HUES48 (cell line): Measurements from ENCODE around the gene PTEN.
"Not testable (repeated sequence)": the region's sequence is repeated elsewhere in the genome, so short reads cannot be mapped to it uniquely, and the experiment has no call there.

ENCODE experiments used
- H3K27ac ChIP-seq: one replicate; pipeline ENCODE4 v1.7.0; 2013; ENCODE audit warnings: low read depth, low read length, inconsistent platforms
- H3K27me3 ChIP-seq: 2 replicates; pipeline ENCODE4 v1.6.1; 2013; ENCODE audit warnings: mild to moderate bottlenecking, low read length; ENCODE audit not compliant: control insufficient read depth, insufficient read depth
- H3K36me3 ChIP-seq: 2 replicates; pipeline ENCODE4 v1.6.1; 2013; ENCODE audit warnings: low read length; ENCODE audit not compliant: control insufficient read depth, insufficient read depth
- H3K4me1 ChIP-seq: 2 replicates; pipeline ENCODE4 v1.6.1; 2013; ENCODE audit warnings: mild to moderate bottlenecking, low read length; ENCODE audit not compliant: control insufficient read depth, insufficient read depth
- H3K4me3 ChIP-seq: 2 replicates; pipeline ENCODE4 v1.5.1; 2013; ENCODE audit warnings: mild to moderate bottlenecking, low read depth, low read length
- H3K9ac ChIP-seq: 2 replicates; pipeline ENCODE4 v1.6.1; 2013; ENCODE audit warnings: mild to moderate bottlenecking, low read depth, low read length, moderate library complexity
- H3K9me3 ChIP-seq: 2 replicates; pipeline ENCODE4 v1.6.1; 2013; ENCODE audit warnings: low read length; ENCODE audit not compliant: control insufficient read depth, insufficient read depth

PTEN gene

DNA sequence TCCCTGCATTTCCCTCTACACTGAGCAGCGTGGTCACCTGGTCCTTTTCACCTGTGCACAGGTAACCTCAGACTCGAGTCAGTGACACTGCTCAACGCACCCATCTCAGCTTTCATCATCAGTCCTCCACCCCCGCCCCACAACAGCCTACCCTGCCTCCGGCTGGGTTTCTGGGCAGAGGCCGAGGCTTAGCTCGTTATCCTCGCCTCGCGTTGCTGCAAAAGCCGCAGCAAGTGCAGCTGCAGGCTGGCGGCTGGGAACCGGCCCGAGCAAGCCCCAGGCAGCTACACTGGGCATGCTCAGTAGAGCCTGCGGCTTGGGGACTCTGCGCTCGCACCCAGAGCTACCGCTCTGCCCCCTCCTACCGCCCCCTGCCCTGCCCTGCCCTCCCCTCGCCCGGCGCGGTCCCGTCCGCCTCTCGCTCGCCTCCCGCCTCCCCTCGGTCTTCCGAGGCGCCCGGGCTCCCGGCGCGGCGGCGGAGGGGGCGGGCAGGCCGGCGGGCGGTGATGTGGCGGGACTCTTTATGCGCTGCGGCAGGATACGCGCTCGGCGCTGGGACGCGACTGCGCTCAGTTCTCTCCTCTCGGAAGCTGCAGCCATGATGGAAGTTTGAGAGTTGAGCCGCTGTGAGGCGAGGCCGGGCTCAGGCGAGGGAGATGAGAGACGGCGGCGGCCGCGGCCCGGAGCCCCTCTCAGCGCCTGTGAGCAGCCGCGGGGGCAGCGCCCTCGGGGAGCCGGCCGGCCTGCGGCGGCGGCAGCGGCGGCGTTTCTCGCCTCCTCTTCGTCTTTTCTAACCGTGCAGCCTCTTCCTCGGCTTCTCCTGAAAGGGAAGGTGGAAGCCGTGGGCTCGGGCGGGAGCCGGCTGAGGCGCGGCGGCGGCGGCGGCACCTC is at the start of gene PTEN, which contains the start of gene KLLN:
Gene PTEN (plus strand): TSS at position 573 of the 891 bp plus-strand sequence. CDS start 845 bp downstream, outside the sequence.
Gene KLLN (minus strand): TSS at position 481 of the 891 bp plus-strand sequence. CDS start 1,046 bp downstream, outside the sequence.
- peaks cover 25% of the 10 kb centered on the region for H3K4me1 ChIP-seq
- H3K9me3 ChIP-seq: no peaks in the 10 kb centered on the region
- H3K27ac ChIP-seq: peak within 1 kb of the TSS; percentile 96
- 0 out of 2 replicates have a peak, but pooled peaks cover 4% of the 10 kb centered on the region for H3K27me3 ChIP-seq
- peaks cover 6% of the 10 kb centered on the region; the same call in 1 of the 2 replicates for H3K36me3 ChIP-seq
- H3K4me3 ChIP-seq: peak within 1 kb of the TSS; percentile 92
- peak within 1 kb of the TSS; percentile 91 for H3K9ac ChIP-seq

DNA sequence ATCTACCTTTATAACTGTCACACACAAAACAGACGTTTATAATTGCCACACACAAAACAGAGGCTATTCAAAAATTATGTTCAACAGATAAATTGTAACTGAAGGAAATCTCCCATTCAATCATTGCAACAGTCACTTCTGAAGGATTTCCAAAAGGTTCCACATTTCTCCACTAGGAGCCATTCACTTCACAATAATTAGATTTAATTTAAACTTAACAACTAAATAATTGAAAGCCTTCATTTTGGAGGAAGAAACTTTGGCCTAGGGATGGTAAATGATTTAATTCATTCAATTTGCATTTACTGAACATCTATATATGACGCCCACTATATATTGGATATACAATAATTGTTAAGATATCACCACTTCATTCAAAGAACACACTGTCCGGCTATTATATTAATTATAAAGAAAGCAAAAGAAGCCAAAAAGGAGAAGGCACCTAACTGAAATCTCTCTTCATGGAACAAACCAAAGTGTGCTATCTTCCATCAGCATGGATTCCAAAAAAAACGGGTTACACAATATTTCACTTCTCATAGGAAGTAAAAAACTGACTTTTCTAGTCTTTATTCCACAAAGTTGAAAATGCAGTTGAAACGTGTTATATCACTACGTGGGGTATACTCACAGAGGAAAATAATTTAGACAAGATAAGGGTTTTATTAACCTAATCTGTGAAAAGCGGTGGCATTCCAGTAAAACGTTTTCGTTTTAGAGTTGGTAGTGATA is 47.1 kb upstream of the PTEN start:
- peak overlapping the region; percentile 88 for H3K4me3 ChIP-seq
- H3K4me1 ChIP-seq: peaks cover 15% of the 10 kb centered on the region
- no peak overlapping the region for H3K9ac ChIP-seq
- H3K27me3 ChIP-seq: no peaks in the 10 kb centered on the region
- no peak overlapping the region for H3K27ac ChIP-seq
- no peaks in the 10 kb centered on the region for H3K9me3 ChIP-seq
- H3K36me3 ChIP-seq: peaks cover 28% of the 10 kb centered on the region

DNA sequence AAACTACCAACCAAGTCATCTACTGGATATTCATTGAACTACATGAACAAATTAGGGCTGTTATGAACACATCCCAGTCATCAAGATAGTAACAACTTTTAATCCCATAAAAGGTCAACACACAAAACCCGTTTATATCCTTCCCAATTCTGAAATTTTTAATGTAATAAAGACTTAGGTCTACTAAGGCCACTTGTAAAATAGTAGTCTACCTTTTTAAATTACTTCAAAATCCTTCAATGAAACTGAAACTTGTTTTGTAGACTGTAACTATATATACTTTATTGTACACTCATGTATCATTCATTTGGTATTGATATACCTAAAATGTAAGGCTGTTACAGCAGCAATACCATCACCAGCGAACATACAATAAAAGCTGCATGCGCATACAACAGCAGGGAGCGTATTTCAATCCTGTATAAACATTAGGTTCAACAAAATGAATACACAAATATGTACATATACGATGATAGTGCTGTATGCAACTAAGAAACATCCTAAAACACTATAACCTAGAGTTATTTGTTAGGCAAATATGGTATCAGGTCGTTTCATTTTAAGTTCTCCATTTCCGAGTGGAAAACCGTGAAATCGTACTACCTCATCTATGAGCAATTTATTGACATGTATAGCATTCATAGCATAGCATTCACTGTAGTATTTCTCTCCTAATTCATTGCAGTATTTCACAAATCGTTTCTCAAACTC is 46.4 kb upstream of the PTEN start:
- Histone ChIP-seq H3K9me3 (no peaks in the 10 kb centered on the region), H3K4me1 (peaks cover 15% of the 10 kb centered on the region), H3K36me3 (peaks cover 21% of the 10 kb centered on the region), H3K27ac (peak overlapping the region; percentile 96), H3K9ac (peak overlapping the region; percentile 89), H3K27me3 (no peaks in the 10 kb centered on the region), H3K4me3 (peak overlapping the region; percentile 88)

DNA sequence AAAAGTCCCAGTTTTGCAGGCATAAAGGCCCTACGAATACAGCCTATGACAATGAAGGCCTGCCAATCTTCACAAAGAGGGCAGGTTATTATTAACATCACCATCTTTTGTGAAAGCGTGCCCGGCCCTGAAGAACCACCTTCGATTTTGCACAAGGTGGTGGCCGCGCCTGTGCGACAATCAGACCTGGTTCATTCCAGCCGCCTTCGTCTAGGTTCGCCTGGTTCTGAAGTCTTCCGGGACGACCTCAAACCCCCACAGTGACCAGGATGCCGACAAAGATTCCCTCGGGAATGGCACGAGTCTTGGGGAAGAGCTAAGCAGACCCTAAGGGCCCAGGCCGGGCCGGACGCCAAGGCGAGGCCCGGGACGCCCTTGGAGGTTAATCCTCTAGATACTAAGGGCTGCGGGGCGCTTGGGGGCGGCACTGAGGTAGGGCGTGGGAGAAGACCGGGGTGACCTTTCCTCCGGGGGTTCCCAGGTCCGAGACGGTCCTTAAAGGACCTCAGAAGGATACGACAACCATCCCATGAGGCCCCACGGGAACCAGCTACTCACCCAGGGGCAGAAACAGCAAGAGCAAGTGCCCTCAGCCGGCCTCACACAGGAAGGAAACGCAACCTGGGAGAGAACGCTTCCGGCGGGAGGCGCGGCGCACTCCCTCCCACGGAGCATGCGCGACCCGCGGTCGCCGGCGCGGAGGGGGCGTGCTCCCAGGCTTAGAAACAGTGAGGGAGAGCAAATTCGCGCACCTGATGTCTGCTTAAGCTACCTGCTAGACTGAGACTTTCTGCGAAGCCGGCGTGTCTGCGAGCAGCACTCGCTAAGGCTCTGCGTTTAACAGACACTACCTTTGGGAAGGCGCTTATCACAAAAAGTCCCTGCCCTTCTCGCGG is 45.6 kb upstream of the PTEN start, which contains the start of gene ATAD1:
Gene ATAD1 (minus strand): TSS at position 618 of the 896 bp plus-strand sequence. CDS start 3,627 bp downstream, outside the sequence.
- Histone ChIP-seq H3K9ac (peak within 1 kb of the TSS; percentile 89), H3K4me1 (peaks cover 15% of the 10 kb centered on the region), H3K4me3 (peak within 1 kb of the TSS; percentile 88), H3K36me3 (peaks cover 16% of the 10 kb centered on the region), H3K27me3 (no peaks in the 10 kb centered on the region), H3K27ac (peak within 1 kb of the TSS; percentile 96), H3K9me3 (no peaks in the 10 kb centered on the region)

DNA sequence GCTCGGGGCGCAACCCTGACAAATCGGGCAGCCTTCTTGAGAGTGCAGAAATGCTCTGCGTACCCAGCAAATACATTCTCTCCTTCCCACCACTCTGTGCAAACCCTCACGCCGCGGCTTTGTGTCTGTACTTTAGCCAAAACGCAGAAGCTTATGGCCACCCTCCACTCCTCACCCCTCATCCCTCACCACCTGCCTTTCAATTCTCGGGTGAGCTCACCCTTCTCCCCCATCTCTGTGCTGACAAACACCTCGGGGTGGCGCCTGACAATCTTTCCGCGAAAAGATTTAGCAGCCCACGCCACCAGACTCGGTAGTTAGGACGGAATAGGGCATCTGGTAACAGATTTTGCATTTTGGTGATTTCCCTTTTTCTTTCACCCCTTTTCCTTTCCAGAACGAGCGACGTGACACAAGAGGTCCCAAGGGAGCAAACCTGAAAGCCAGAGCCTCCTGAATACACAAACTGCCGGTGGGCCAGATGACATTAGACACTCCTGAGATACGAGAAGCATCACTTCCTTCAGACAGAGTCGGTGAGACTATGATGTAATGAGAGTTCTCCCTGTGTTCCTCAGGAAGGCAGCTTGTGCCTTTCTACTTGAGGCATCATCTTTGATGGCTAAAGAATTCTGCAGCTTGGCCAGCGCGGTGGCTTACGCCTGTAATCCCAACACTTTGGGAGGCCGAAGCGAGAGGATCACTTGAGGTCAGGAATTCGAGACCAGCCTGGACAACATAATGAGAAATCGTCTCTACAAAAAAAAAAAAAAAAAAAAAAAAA is 44.7 kb upstream of the PTEN start:
- Histone ChIP-seq H3K27ac (peak overlapping the region; percentile 96), H3K9ac (peak overlapping the region; percentile 89), H3K4me3 (peak overlapping the region; percentile 88), H3K9me3 (no peaks in the 10 kb centered on the region), H3K27me3 (no peaks in the 10 kb centered on the region), H3K36me3 (peaks cover 7% of the 10 kb centered on the region), H3K4me1 (peaks cover 15% of the 10 kb centered on the region)

DNA sequence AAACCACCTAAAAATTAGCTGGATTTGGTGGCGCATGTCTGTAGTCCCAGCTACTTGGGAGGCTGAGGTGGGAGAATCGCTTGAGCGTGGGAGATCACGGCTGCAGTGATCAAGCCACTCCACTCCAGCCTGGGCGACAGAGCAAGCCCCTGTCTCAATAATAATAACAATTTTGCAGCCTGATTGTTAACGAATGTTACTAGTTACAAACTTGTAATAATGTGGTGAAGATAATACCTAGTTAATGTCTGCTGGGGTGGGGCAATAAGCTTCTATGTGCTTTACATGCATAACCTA is 44.2 kb upstream of the PTEN start:
- no peaks in the 10 kb centered on the region for H3K9me3 ChIP-seq
- no peak overlapping the region for H3K9ac ChIP-seq
- no peak overlapping the region for H3K27ac ChIP-seq
- H3K27me3 ChIP-seq: no peaks in the 10 kb centered on the region
- peaks cover 2% of the 10 kb centered on the region for H3K36me3 ChIP-seq
- H3K4me3 ChIP-seq: 0 out of 2 replicates have a peak overlapping the region, but pooled peaks have one; percentile 88
- peaks cover 15% of the 10 kb centered on the region for H3K4me1 ChIP-seq

DNA sequence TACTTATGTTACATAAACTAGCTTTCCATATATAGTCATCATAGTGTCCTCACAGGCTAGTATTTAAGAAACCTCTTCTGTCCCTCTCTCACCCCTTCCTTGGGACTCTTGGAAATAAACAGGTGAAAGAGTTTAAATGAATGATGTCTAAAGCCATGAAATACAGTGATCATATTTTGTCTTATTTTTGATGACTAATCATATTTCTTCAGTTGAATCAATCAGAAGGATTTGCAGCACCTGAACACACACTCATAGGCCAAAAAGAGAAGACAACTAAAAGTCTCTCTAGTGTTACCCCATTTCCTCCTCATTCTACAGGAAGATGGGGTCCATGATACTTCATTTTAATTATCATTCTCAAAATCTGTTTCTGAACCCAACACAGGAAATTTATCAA is 36.8 kb upstream of the PTEN start:
- H3K27ac ChIP-seq: no peak overlapping the region
- H3K36me3 ChIP-seq: no peaks in the 10 kb centered on the region
- H3K4me3 ChIP-seq: no peak overlapping the region
- no peaks in the 10 kb centered on the region for H3K4me1 ChIP-seq
- no peak overlapping the region for H3K9ac ChIP-seq
- no peaks in the 10 kb centered on the region for H3K9me3 ChIP-seq
- H3K27me3 ChIP-seq: no peaks in the 10 kb centered on the region

DNA sequence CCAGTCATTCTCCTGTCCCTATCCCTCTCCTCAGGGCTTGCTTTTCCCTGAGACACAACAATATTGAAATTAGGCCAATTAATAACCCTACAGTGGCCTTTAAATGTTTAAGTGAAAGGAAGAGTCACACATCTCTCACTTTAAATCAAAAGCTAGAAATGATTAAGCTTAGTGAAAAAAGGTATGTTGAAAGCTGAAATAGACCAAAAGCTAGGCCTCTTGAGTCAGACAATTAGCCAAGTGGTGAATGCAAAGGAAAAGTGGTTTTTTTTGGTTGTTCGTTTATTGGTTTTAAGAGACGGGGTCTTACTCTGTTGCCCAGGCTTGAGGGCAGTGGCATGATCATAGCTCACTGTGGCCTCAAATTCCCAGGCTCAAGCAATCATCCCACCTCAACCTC is 35.7 kb upstream of the PTEN start:
- no peaks in the 10 kb centered on the region for H3K36me3 ChIP-seq
- H3K4me3 ChIP-seq: no peak overlapping the region
- H3K9me3 ChIP-seq: no peaks in the 10 kb centered on the region
- H3K27me3 ChIP-seq: no peaks in the 10 kb centered on the region
- H3K4me1 ChIP-seq: no peaks in the 10 kb centered on the region
- no peak overlapping the region for H3K9ac ChIP-seq
- H3K27ac ChIP-seq: no peak overlapping the region

DNA sequence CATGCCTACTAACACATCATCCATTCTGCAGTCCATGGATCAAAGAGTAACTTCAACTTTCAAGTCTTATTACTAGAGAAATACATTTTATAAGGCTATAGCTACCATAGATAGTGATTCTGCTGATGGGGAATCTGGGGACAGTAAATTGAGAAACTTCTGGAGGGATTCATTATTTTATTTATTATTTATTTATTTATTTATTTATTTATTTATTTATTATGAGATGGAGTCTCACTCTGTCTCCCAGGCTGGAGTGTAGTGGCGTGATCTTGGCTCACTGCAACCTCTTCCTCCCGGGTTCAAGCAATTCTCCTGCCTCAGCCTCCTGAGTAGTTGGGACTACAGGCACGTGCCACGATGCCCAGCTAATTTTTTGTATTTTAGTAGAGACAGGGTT is 34.4 kb upstream of the PTEN start:
- H3K4me3 ChIP-seq, H3K9ac ChIP-seq, H3K36me3 ChIP-seq, H3K9me3 ChIP-seq, H3K27me3 ChIP-seq, H3K4me1 ChIP-seq, H3K27ac ChIP-seq: not testable (repeated sequence)
